B cell (primary cell): Measurements from ENCODE around the gene NTM. TPM values are rescaled to one million over a fixed set of nuclear protein-coding genes. Genes with fewer than 3 reads are reported as not detected.

ENCODE experiments used
- ATAC-seq: fragments of 200-7000 bp; cut with Tn5 transposase; one replicate; pipeline ENCODE4 v1.10.0; 2021; ENCODE audit warnings: low read depth, mild to moderate bottlenecking, moderate number of reproducible peaks, moderate library complexity
- CTCF ChIA-PET: fragments of 350-600 bp; sonication (Branson Sonifier 250); formaldehyde crosslinking; loops from one replicate; lab custom pipeline; 2021; ENCODE audit warnings: antibody characterized with exemption, inconsistent platforms; lab: Charles Lee
- POLR2A ChIA-PET: fragments of 350-600 bp; sonication (Branson Sonifier 250); formaldehyde crosslinking; loops from one replicate; lab custom pipeline; 2021; ENCODE audit warnings: antibody characterized with exemption; lab: Charles Lee
- DNase-seq: peaks from one replicate; pipeline ENCODE4 v3.0.0; 2013
- H2AFZ ChIP-seq: 2 replicates; pipeline ENCODE4 v1.6.1; 2012; ENCODE audit warnings: mild to moderate bottlenecking, low read depth, low read length; ENCODE audit not compliant: insufficient read depth, poor library complexity, severe bottlenecking
- H3K27ac ChIP-seq, 2 donors: 1 replicate in 1 of 2; 2 replicates in 1 of 2; pipeline ENCODE4 v1.5.1; 2012 to 2013; ENCODE audit warnings: low read length in 2 of 2, mild to moderate bottlenecking in 2 of 2, moderate library complexity in 1 of 2
- H3K27me3 ChIP-seq, 4 experiments: fragments of 200-600 bp in 1 of 4; sonication (generic) in 1 of 4; replicated peaks in 1 of 4; 1 replicate in 2 of 4; 2 replicates in 2 of 4; pipeline versions ENCODE4 v1.6.1 to v1.7.0; 2013 to 2016; ENCODE audit warnings: low read length in 3 of 4, mild to moderate bottlenecking in 2 of 4, mixed read lengths in 1 of 4, moderate library complexity in 1 of 4; ENCODE audit not compliant: insufficient read depth in 4 of 4, control insufficient read depth in 3 of 4; ENCODE audit errors: control extremely low read depth in 1 of 4
- H3K36me3 ChIP-seq, 2 experiments: replicated peaks in 1 of 2; 1 replicate in 1 of 2; 2 replicates in 1 of 2; pipeline versions ENCODE4 v1.6.1 to v1.7.1; 2013; ENCODE audit warnings: low read length in 1 of 2; ENCODE audit not compliant: insufficient read depth in 2 of 2, control insufficient read depth in 1 of 2; ENCODE audit errors: control extremely low read depth in 1 of 2, extremely low read depth in 1 of 2
- H3K4me1 ChIP-seq, 2 donors: fragments of 200-600 bp in 1 of 2; sonication (generic) in 1 of 2; 1 replicate in 1 of 2; 2 replicates in 1 of 2; pipeline versions ENCODE4 v1.5.1 to v1.6.1; 2013 to 2017; ENCODE audit warnings: low read length in 2 of 2; ENCODE audit not compliant: control insufficient read depth in 2 of 2, insufficient read depth in 2 of 2
- H3K4me2 ChIP-seq: replicated peaks from 2 replicates; pipeline ENCODE3; 2012; ENCODE audit warnings: mild to moderate bottlenecking, low read depth, low read length; ENCODE audit not compliant: poor library complexity, severe bottlenecking
- H3K4me3 ChIP-seq, 5 experiments: fragments of 200-600 bp in 1 of 5; sonication (generic) in 1 of 5; 1 replicate in 3 of 5; 2 replicates in 2 of 5; pipeline versions ENCODE4 v1.5.1 to v1.7.0; 2011 to 2016; ENCODE audit warnings: low read length in 4 of 5, mild to moderate bottlenecking in 4 of 5, low read depth in 2 of 5, control low read depth in 1 of 5, moderate library complexity in 1 of 5; ENCODE audit not compliant: insufficient read depth in 1 of 5; ENCODE audit errors: control extremely low read depth in 1 of 5, extremely low read depth in 1 of 5
- H3K79me2 ChIP-seq: fragments of 200-600 bp; sonication (generic); one replicate; pipeline ENCODE4 v1.6.0; 2016; ENCODE audit warnings: low read length; ENCODE audit not compliant: control insufficient read depth, insufficient read depth
- H3K9ac ChIP-seq: fragments of 200-600 bp; sonication (generic); 2 replicates; pipeline ENCODE4 v1.6.1; 2017; ENCODE audit warnings: mild to moderate bottlenecking, low read length, moderate library complexity
- H3K9me3 ChIP-seq, 3 donors: one replicate each; pipeline versions ENCODE4 v1.6.1 to v1.7.1; 2013; ENCODE audit warnings: low read length in 2 of 3; ENCODE audit not compliant: control insufficient read depth in 2 of 3, insufficient read depth in 1 of 3; ENCODE audit errors: control extremely low read depth in 1 of 3
- H4K20me1 ChIP-seq: 2 replicates; pipeline ENCODE4 v1.6.0; 2012; ENCODE audit warnings: mild to moderate bottlenecking, low read length; ENCODE audit not compliant: insufficient read depth, control insufficient read depth, poor library complexity, severe bottlenecking
- H3K27ac Mint-ChIP-seq: one replicate; pipeline ENCODE4 v1.8.0; 2021; ENCODE audit warnings: mixed read lengths
- H3K27me3 Mint-ChIP-seq: one replicate; pipeline ENCODE4 v1.8.0; 2021; ENCODE audit warnings: mixed read lengths
- H3K4me1 Mint-ChIP-seq: one replicate; pipeline ENCODE4 v1.8.0; 2021; ENCODE audit warnings: mixed read lengths
- H3K4me3 Mint-ChIP-seq: one replicate; pipeline ENCODE4 v1.8.0; 2021; ENCODE audit warnings: mixed read lengths
- H3K9me3 Mint-ChIP-seq: one replicate; pipeline ENCODE4 v1.8.0; 2022; ENCODE audit warnings: mixed read lengths; ENCODE audit not compliant: insufficient read depth
- EZH2 ChIP-seq: IDR thresholded peaks from 2 replicates; pipeline ENCODE4 v1.6.1; 2012; ENCODE audit warnings: borderline replicate concordance, low read depth, mild to moderate bottlenecking, moderate library complexity, low read length; ENCODE audit not compliant: insufficient read depth, poor library complexity, severe bottlenecking
- WGBS: methylation state at CpG from one replicate; pipeline ENCODE4 v1.1.5; 2013; ENCODE audit warnings: missing lambda C conversion rate; ENCODE audit not compliant: insufficient coverage; 5-methylcytosine and 5-hydroxymethylcytosine counted together
- intact Hi-C: fragments of 100-400 bp; cut with micrococcal nuclease; formaldehyde crosslinking; loops from one replicate; pipeline ENCODE4 v1.10.0; 2022
- polyA plus RNA-seq: library from polyadenylated mRNA; depleted of rRNA; stranded (reverse); fragments of >200 nt; gene quantifications from 2 replicates; pipeline ENCODE4 v1.2.3, GENCODE V29; 2012
- total RNA-seq, 2 donors: library from RNA; stranded (reverse); fragments of 120-200 nt in 1 of 2; gene quantifications; 1 replicate in 1 of 2; 2 replicates in 1 of 2; pipeline versions ENCODE4 v1.2.3 to v1.2.4, GENCODE V29; 2013 to 2022
- TF ChIP-seq, protein P1 (sequence below): fragments of 200-600 bp; IDR thresholded peaks from one replicate; pipeline ENCODE4 v1.8.0; 2022; ENCODE audit warnings: antibody characterized with exemption, mild to moderate bottlenecking

NTM gene
- total and polyA plus RNA-seq, 2 donors (not counting 1 experiment from before 2014, with no cell fraction given), result not detected

DNA sequence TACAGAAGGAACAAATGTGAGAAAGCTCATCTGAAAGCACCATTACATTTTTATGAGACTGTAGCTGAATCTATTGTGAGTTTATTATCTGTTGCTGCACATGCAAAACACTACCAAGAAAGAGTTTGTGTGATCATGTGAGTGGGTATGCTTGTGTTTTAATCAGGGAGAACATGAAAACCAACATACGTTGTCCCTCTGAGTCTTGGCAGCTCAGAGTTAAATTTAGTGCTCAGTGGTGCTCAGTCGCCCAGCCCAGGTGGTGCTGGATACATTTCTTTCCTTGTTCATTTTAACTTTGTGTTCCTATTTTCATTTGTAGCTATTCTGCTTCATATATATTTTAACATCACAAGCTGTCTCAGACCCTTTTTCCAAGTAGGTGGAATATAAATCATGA lies 500.6 kb downstream of the NTM start:
- Histone ChIP-seq H2AFZ (no peak overlapping the region), H3K36me3 (no peaks in the 10 kb centered on the region), H3K9me3 (peaks cover 0 to 10% (median 0%) of the 10 kb centered on the region in 3 donors), H3K27me3 (no peaks in the 10 kb centered on the region), H3K79me2 (no peaks in the 10 kb centered on the region), H3K4me1 (no peaks in the 10 kb centered on the region), H4K20me1 (no peaks in the 10 kb centered on the region), H3K27ac (no peak overlapping the region), H3K4me2 (no peak overlapping the region), H3K9ac (no peak overlapping the region), H3K4me3 (no peak overlapping the region)
- intact Hi-C loops, result no loop called here
- 80% methylated on average over 1 of the region's 2 CpGs for WGBS
- POLR2A ChIA-PET, result no interaction called here
- ATAC-seq (no peak), DNase-seq (no peak)
- H3K4me1 Mint-ChIP-seq, result no peaks in the 10 kb centered on the region
- H3K27me3 Mint-ChIP-seq, result no peaks in the 10 kb centered on the region
- CTCF ChIA-PET, result no interaction called here
- H3K27ac Mint-ChIP-seq, result no peak overlapping the region
- H3K4me3 Mint-ChIP-seq, result no peak overlapping the region
- H3K9me3 Mint-ChIP-seq, result peaks cover under 1% of the 10 kb centered on the region
- no peak for TF ChIP-seq EZH2
- TF ChIP-seq, protein P1, sequence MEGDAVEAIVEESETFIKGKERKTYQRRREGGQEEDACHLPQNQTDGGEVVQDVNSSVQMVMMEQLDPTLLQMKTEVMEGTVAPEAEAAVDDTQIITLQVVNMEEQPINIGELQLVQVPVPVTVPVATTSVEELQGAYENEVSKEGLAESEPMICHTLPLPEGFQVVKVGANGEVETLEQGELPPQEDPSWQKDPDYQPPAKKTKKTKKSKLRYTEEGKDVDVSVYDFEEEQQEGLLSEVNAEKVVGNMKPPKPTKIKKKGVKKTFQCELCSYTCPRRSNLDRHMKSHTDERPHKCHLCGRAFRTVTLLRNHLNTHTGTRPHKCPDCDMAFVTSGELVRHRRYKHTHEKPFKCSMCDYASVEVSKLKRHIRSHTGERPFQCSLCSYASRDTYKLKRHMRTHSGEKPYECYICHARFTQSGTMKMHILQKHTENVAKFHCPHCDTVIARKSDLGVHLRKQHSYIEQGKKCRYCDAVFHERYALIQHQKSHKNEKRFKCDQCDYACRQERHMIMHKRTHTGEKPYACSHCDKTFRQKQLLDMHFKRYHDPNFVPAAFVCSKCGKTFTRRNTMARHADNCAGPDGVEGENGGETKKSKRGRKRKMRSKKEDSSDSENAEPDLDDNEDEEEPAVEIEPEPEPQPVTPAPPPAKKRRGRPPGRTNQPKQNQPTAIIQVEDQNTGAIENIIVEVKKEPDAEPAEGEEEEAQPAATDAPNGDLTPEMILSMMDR, result no peak

DNA sequence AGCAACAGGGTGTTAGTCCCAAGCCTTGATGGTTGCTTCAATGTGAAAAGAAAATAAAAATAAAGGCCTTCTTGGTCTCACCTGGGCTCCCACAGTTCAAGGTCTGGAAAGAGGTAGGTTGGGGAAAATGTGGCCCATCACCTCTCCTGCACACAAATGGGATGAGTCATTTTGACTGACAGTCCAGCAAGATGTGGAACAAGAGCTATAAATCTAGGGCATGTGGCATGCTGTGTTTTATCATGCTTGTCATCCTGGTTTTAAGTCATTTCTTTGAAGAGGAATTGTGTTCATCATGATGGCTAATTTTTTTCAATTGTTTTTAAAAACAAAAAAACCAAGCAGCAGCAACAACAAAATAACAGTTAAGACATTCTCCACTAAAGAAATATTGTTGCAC lies 503.7 kb downstream of the NTM start:
- Mint-ChIP-seq H3K27ac (no peak overlapping the region), H3K9me3 (no peaks in the 10 kb centered on the region), H3K4me1 (no peaks in the 10 kb centered on the region), H3K27me3 (no peaks in the 10 kb centered on the region), H3K4me3 (no peak overlapping the region)
- ChIA-PET POLR2A (no interaction called here), CTCF (no interaction called here)
- no peaks in the 10 kb centered on the region for H3K36me3 ChIP-seq
- no peaks in the 10 kb centered on the region for H3K27me3 ChIP-seq
- H3K9ac ChIP-seq, result no peak overlapping the region
- no peaks in the 10 kb centered on the region for H3K4me1 ChIP-seq
- H3K27ac ChIP-seq, result no peak overlapping the region
- H3K79me2 ChIP-seq, result no peaks in the 10 kb centered on the region
- intact Hi-C loops, result no loop called here
- ATAC-seq (no peak), DNase-seq (no peak)
- H2AFZ ChIP-seq, result no peak overlapping the region
- TF ChIP-seq, protein P1, result no peak
- TF ChIP-seq EZH2, result no peak
- H3K4me2 ChIP-seq, result no peak overlapping the region
- peaks cover 0 to 3% (median 0%) of the 10 kb centered on the region in 3 donors for H3K9me3 ChIP-seq
- no peak overlapping the region for H3K4me3 ChIP-seq
- H4K20me1 ChIP-seq, result no peaks in the 10 kb centered on the region
